Thymus (tissue), 2 donors: ENCODE data around the gene CACFD1. TPM values are rescaled to one million over a fixed set of nuclear protein-coding genes. Genes with fewer than 3 reads are reported as not detected.

Source experiments
- polyA plus RNA-seq: library from polyadenylated mRNA; stranded (reverse); fragments of 200-250 nt; gene quantifications from one replicate; pipeline ENCODE4 v1.2.3, GENCODE V29; 2013
- total RNA-seq: library from RNA; stranded (reverse); fragments of 120-200 nt; gene quantifications from one replicate; pipeline ENCODE4 v1.2.4, GENCODE V29; 2013
- donor health status: healthy.

The CACFD1 gene
- total and polyA plus RNA-seq, 2 donors = 6.1 to 9.1 TPM

Other genes with a start within 250 kb of the CACFD1 start
- gene ABO, start 184.8 kb upstream of the CACFD1 start, total RNA-seq = 0.14 TPM
- 1.3 TPM for gene ABO, start 184.8 kb upstream of the CACFD1 start, polyA plus RNA-seq
- 13.6 TPM for gene SURF6, start 123.8 kb upstream of the CACFD1 start, total RNA-seq
- gene SURF6, start 123.8 kb upstream of the CACFD1 start, polyA plus RNA-seq = 17.2 TPM
- gene MED22, start 111.8 kb upstream of the CACFD1 start, total RNA-seq = 13.1 TPM
- 13.6 TPM for gene MED22, start 111.8 kb upstream of the CACFD1 start, polyA plus RNA-seq
- gene RPL7A, start 111.8 kb upstream of the CACFD1 start, total RNA-seq = 2,397 TPM
- gene RPL7A, start 111.8 kb upstream of the CACFD1 start, polyA plus RNA-seq = 3,092 TPM
- 31.9 TPM for gene SURF1, start 103.5 kb upstream of the CACFD1 start, total RNA-seq
- 84.0 TPM for gene SURF1, start 103.5 kb upstream of the CACFD1 start, polyA plus RNA-seq
- 21.9 TPM for gene SURF2, start 103.4 kb upstream of the CACFD1 start, total RNA-seq
- gene SURF2, start 103.4 kb upstream of the CACFD1 start, polyA plus RNA-seq = 34.0 TPM
- 87.3 TPM for gene SURF4, start 83.9 kb upstream of the CACFD1 start, total RNA-seq
- 52.0 TPM for gene SURF4, start 83.9 kb upstream of the CACFD1 start, polyA plus RNA-seq
- 0.94 TPM for gene STKLD1, start 83.6 kb upstream of the CACFD1 start, total RNA-seq
- 1.5 TPM for gene STKLD1, start 83.6 kb upstream of the CACFD1 start, polyA plus RNA-seq
- gene REXO4, start 42.0 kb upstream of the CACFD1 start, total RNA-seq = 20.4 TPM
- gene REXO4, start 42.0 kb upstream of the CACFD1 start, polyA plus RNA-seq = 17.5 TPM
- gene ADAMTS13, start 37.6 kb upstream of the CACFD1 start, total RNA-seq = 0.94 TPM
- gene ADAMTS13, start 37.6 kb upstream of the CACFD1 start, polyA plus RNA-seq = 11.8 TPM
- 2.0 TPM for gene SLC2A6, start 19.1 kb downstream of the CACFD1 start, total RNA-seq
- gene SLC2A6, start 19.1 kb downstream of the CACFD1 start, polyA plus RNA-seq = 5.5 TPM
- gene MYMK, start 65.0 kb downstream of the CACFD1 start, total RNA-seq = 0.47 TPM
- gene MYMK, start 65.0 kb downstream of the CACFD1 start, polyA plus RNA-seq = 0.39 TPM
- gene ADAMTSL2, start 74.7 kb downstream of the CACFD1 start, total RNA-seq = 1.7 TPM
- 0.68 TPM for gene ADAMTSL2, start 74.7 kb downstream of the CACFD1 start, polyA plus RNA-seq
- gene FAM163B, start 149.4 kb downstream of the CACFD1 start, total RNA-seq = 2.0 TPM
- 0.27 TPM for gene FAM163B, start 149.4 kb downstream of the CACFD1 start, polyA plus RNA-seq
- gene DBH, start 176.4 kb downstream of the CACFD1 start, total RNA-seq = 0.28 TPM
- 0.25 TPM for gene DBH, start 176.4 kb downstream of the CACFD1 start, polyA plus RNA-seq